Activated CD4-positive, alpha-beta T cell treated with anti-CD3 and anti-CD28 coated beads, Interleukin-2, amount 10 ng/mL, durations not matched to agents 24 days and 14 days (primary cell): ENCODE measurements around the gene ZWINT. TPM values are rescaled to one million over a fixed set of nuclear protein-coding genes. Genes with fewer than 3 reads are reported as not detected.

Experiments used
- DNase-seq: peaks from one replicate; pipeline ENCODE4 v3.0.0; 2022
- H3K27ac Mint-ChIP-seq: one replicate; pipeline ENCODE4 v1.8.0; 2022; ENCODE audit warnings: mild to moderate bottlenecking, mixed read lengths
- H3K27me3 Mint-ChIP-seq: one replicate; pipeline ENCODE4 v1.8.0; 2022; ENCODE audit warnings: mixed read lengths
- H3K36me3 Mint-ChIP-seq: one replicate; pipeline ENCODE4 v1.8.0; 2022; ENCODE audit warnings: low read depth, mild to moderate bottlenecking, mixed read lengths
- H3K4me1 Mint-ChIP-seq: one replicate; pipeline ENCODE4 v1.8.0; 2021; ENCODE audit warnings: mixed read lengths
- H3K4me3 Mint-ChIP-seq: one replicate; pipeline ENCODE4 v1.8.0; 2022; ENCODE audit warnings: mild to moderate bottlenecking, moderate library complexity, mixed read lengths
- H3K9me3 Mint-ChIP-seq: one replicate; pipeline ENCODE4 v1.8.0; 2021; ENCODE audit warnings: mixed read lengths
- intact Hi-C: fragments of 100-400 bp; cut with micrococcal nuclease; formaldehyde crosslinking; loops from one replicate; pipeline ENCODE4 v1.15.1; 2023
- total RNA-seq: library from RNA; stranded (reverse); gene quantifications from 2 replicates; pipeline ENCODE4 v1.2.3, GENCODE V29; 2022

ZWINT gene
- total RNA-seq, 1 donor from 2014 or later, result 102 TPM

DNA sequence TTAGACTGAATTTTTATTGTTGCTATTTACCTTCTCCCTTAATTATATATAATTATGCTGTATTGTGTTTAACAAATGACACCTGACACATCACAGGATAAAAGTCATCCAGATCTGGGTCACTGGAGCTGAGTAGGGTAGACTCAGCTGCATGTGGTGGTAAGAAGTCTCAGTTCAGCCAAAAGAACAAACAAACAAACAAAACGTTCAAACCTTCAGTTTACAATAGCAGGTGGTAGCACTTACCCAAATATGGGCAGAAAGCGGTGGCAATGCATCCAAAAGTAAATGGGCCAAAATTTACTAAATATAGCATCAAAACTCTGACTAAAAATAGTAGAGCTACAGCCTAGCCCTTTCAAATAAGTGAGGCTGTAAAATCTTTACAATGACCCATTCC lies 42.2 kb downstream of the ZWINT start:
- H3K27ac Mint-ChIP-seq, result no peak overlapping the region
- no peaks in the 10 kb centered on the region for H3K4me1 Mint-ChIP-seq
- no peak for DNase-seq
- H3K27me3 Mint-ChIP-seq, result no peaks in the 10 kb centered on the region
- intact Hi-C loops, result no loop called here
- H3K9me3 Mint-ChIP-seq, result no peaks in the 10 kb centered on the region
- H3K36me3 Mint-ChIP-seq, result no peaks in the 10 kb centered on the region
- H3K4me3 Mint-ChIP-seq, result no peak overlapping the region

DNA sequence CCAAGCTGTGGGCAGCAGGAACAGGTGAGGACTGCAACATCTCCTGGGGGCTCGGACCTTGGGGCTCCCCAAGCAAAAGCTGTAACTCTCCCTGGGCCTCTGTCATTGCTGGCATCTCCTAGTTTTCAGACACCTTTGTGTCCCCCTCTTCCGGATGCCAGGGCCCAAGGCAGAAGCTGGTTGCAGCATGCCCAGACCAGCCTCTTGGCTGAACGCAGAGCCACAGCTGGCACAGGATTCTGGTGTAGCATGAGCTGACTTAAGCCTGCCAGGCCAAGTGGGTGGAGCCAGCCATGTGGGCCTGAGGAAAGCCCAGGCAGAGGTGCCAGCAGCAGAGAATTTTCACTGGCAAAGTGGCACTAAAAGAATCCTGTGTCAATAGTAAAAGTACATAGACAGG lies 43.5 kb downstream of the ZWINT start:
- H3K4me3 Mint-ChIP-seq, result no peak overlapping the region
- no peaks in the 10 kb centered on the region for H3K36me3 Mint-ChIP-seq
- H3K27ac Mint-ChIP-seq, result no peak overlapping the region
- H3K9me3 Mint-ChIP-seq, result no peaks in the 10 kb centered on the region
- no peak for DNase-seq
- H3K4me1 Mint-ChIP-seq, result no peaks in the 10 kb centered on the region
- H3K27me3 Mint-ChIP-seq, result no peaks in the 10 kb centered on the region
- intact Hi-C loops, result no loop called here

DNA sequence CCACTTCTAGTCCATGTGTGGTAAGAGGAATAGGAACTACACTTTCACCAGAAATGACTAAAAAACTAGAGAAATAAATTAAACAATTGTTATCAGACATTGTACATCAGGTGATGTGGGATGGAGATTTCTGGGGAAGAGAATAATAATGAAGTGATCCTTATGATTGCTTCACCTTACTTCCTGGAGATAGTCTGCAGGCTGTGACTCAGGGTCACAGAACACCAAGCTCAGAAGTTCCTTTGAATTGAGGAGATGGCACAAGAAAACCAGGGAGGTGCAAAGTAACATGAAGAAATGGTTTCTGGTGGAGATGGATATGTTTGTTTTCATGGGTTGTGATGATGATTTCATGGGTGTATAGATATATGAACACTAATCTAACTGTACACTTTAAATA lies 44.5 kb downstream of the ZWINT start:
- no peaks in the 10 kb centered on the region for H3K9me3 Mint-ChIP-seq
- H3K4me3 Mint-ChIP-seq, result no peak overlapping the region
- H3K27ac Mint-ChIP-seq, result no peak overlapping the region
- H3K4me1 Mint-ChIP-seq, result no peaks in the 10 kb centered on the region
- H3K36me3 Mint-ChIP-seq, result no peaks in the 10 kb centered on the region
- no peak for DNase-seq
- intact Hi-C loops, result no loop called here
- no peaks in the 10 kb centered on the region for H3K27me3 Mint-ChIP-seq
